Embryonic facial prominence (tissue), 1 donor: ENCODE data around the gene GRB2.
"Not testable (repeated sequence)": the region's sequence is repeated elsewhere in the genome, so short reads cannot be mapped to it uniquely, and the experiment has no call there.

ENCODE experiments used
- DNase-seq: peaks from one replicate; pipeline ENCODE4 v3.0.0-alpha.2; 2016; ENCODE audit errors: extremely low spot score

Gene GRB2

GRCh38 chr17:75288359-75288758 is 117.1 kb downstream of the GRB2 start:
- no peak for DNase-seq

- no peak for DNase-seq
Measured at GRCh38 chr17:75287221-75287620, 118.3 kb downstream of the GRB2 start.

GRCh38 chr17:75285123-75285522 is 120.4 kb downstream of the GRB2 start:
- DNase-seq = no peak

- DNase-seq = not testable (repeated sequence)
Measured at GRCh38 chr17:75280189-75280588, 125.3 kb downstream of the GRB2 start.

GRCh38 chr17:75277664-75278071 is 127.8 kb downstream of the GRB2 start:
- DNase-seq = no peak

GRCh38 chr17:75273977-75274708 is 131.3 kb downstream of the GRB2 start:
- DNase-seq = no peak

GRCh38 chr17:75272848-75273184 is 132.7 kb downstream of the GRB2 start:
- DNase-seq = no peak

- no peak for DNase-seq
Measured at GRCh38 chr17:75271955-75272847, 133.3 kb downstream of the GRB2 start.

- DNase-seq = no peak
Measured at GRCh38 chr17:75271233-75271954, 134.1 kb downstream of the GRB2 start.

GRCh38 chr17:75270966-75271232 is 134.6 kb downstream of the GRB2 start, which contains the start of gene MIF4GD:
MIF4GD (minus strand) TSS chr17:75271231; CDS start chr17:75270195, 1,036 bp downstream.
- no peak for DNase-seq

GRCh38 chr17:75270218-75270965 is 135.1 kb downstream of the GRB2 start:
- no peak for DNase-seq

- DNase-seq = no peak
Measured at GRCh38 chr17:75269844-75270217, 135.6 kb downstream of the GRB2 start.
